GM19023 (cell line): Measurements from ENCODE around the gene GRAP2.
"Not testable (repeated sequence)": the region's sequence is repeated elsewhere in the genome, so short reads cannot be mapped to it uniquely, and the experiment has no call there.

Experiments
- ATAC-seq: cut with Tn5 transposase; IDR thresholded peaks from one replicate; pipeline ENCODE4 v1.9.1; 2021; ENCODE audit warnings: mild to moderate bottlenecking, moderate library complexity; ENCODE audit not compliant: unreplicated experiment

Gene GRAP2

GRCh38 chr22:39942439-39943230 lies 41.8 kb downstream of the GRAP2 start:
- no peak for ATAC-seq

DNA sequence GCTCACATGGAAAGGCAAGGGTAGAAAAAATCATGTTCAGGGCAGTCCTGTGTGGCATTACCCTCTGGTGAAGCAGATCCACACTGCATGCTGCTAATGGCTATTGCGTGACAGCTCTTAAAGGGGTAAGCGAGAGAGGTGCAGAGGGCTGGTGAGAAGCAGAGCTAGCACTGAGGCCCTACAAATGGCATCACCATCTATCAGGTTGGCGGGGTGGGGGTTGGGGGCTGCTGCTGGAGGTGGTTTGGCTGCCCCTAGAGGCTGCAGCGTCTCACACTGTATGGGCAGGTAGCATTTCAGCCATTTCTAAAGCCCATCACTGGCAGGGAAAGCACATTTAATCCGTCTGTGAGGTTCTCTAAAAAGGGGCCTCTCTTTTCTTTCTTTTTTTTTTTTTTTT lies 42.5 kb downstream of the GRAP2 start:
- ATAC-seq, result no peak

DNA sequence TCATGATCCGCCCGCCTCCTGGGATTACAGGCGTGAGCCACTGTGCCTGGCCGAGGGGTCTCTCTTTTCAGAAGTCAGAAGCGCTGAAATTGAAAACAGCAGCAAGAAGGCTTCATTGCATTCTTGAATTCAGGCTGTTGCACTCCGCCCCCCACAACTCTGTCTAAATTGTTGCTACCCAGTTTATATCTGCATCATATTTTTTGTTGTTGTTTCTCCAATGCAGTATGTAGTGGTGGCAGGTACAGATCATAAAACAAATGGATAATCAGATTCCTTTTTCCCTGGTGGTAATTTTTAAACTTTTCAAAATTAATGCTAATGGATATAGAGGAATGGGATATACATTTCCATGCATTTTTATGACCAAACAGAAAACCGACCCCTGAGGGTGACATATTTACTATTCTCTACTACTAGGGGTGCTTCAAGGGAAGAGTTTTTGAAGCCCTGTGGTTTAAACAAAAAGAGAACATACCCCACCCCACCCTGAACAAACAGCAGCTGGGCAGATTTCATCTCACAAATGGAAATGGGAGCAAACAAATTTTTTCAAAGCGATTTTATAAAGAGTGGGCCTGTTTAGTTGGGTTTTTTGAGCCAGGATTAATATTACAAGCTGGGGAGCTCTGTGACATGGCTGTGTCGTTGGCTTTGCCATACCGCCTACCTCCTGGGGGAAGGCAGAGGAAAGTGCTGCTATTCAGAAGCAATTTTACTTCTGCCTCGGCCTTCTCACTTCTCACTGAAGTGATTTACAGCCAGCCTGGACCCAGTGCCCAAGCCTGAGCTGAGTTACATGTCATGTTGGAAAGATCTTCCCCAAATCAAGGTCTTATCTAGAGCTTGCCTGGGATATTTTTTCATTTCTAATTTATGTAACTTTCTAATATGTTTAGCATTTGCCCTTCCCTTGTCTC lies 43.3 kb downstream of the GRAP2 start:
- no peak for ATAC-seq

DNA sequence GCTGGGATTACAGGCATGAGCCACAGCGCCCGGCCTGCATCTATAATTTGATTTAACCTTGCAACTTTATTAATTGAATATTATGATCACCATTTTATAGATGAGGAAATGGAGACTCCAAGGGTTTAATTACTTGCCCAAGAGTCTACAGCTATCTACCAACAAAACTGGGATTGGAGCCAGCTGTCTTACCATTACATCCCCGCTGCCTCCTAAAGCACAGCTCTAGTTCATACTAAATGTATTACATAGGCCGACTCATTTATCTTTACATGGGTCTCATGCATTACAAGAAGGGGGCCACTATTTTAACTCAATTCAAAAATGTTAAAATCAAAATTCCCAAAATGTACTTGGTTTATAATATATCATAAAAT lies 45.2 kb downstream of the GRAP2 start:
- no peak for ATAC-seq

- no peak for ATAC-seq
These were observed 45.8 kb downstream of the GRAP2 start for GRCh38 chr22:39946503-39947219.

DNA sequence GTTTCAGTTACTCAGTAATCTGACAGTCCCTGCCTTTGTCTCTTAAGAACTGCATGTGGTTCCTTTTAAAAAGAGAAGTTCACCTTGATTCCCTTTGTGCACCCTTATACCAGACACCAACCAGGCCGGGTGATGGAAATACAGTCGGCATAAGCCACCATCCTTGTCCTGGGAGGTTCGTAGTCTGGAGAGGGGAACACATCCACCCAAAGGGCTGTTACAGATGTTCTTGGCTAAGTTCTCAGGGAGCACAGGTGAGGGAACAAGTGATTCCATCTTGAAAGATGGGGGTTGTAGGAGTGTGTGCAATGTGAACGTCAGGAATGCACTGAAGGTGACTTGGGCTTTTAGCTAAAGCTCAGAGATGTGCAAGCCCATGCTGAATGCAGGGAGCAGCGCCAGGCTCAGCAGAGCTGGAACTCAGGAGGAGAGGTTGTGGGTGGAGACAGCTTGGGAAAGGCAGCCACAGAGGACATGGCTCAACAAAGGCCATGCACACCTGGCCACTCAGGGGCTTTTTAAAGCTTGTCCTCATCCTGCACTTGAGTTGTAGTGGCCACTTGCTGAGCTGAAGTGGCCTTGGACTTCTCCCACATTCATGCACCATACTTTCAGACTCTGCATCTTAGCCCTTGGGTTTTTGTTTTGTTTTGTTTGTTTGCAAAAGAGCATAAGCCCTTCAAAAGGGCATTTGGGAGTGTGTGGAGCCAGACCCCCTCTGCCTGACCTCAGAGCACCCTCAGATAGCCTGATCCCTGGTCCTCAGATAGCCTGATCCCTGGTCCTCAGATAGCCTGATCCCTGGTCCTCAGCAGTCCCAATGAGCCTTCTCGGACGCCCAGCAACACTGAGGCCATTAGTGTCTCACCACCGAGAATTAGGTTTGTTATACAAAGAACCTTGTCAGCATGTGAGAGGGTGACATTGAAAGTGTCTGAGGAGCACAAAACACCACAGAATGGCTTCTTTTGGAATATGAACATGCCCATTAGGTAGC lies 46.6 kb downstream of the GRAP2 start:
- ATAC-seq, result no peak

- no peak for ATAC-seq
These were observed 49.3 kb downstream of the GRAP2 start for GRCh38 chr22:39949964-39950737.

GRCh38 chr22:39951603-39952293 lies 50.9 kb downstream of the GRAP2 start:
- ATAC-seq, result not testable (repeated sequence)

DNA sequence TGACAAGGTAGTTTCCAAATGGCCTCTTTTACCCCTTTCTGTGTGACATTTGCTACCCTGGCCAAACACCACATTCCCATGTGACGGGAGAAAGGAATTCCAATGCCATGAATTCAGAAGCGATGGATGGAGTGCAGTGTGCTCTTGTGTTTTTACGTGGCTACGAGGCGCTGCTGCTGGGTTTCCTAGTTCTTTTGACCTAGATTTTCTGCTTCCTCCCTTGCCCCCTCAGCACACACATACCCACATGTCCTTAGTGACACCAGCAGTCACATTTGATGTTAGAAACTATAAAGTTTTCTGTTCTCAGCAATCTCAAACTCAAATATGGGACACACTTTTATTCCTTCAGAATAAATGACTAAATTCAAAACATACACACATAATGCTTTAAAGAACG lies 51.5 kb downstream of the GRAP2 start:
- ATAC-seq, result no peak

- no peak for ATAC-seq
These were observed 52.2 kb downstream of the GRAP2 start for GRCh38 chr22:39953101-39953500.

- ATAC-seq, result no peak
These were observed 53.7 kb downstream of the GRAP2 start for GRCh38 chr22:39954584-39955055.

DNA sequence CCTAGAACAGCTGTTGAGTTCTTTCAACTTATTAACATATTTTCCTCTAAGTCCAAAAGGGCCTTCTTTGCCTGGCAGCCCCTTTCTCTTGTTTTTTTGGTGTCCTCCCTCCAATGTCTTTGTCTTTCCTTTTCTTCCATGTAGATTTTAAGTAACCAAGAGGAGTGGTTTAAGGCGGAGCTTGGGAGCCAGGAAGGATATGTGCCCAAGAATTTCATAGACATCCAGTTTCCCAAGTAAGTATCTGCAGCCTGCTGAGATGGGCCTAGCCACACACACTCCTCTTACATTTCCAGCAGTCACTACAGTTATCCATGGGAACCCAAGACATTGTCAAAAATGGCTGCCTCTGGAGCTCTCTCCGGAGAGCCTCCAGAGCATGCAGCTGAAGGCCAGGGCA lies 54.8 kb downstream of the GRAP2 start:
- no peak for ATAC-seq

- ATAC-seq, result no peak
These were observed 56.2 kb downstream of the GRAP2 start for GRCh38 chr22:39956932-39957664.

GRCh38 chr22:39958009-39958711 lies 57.3 kb downstream of the GRAP2 start:
- no peak for ATAC-seq

GRCh38 chr22:39958949-39959639 lies 58.2 kb downstream of the GRAP2 start:
- ATAC-seq, result no peak

GRCh38 chr22:39959640-39960447 lies 59.0 kb downstream of the GRAP2 start, which contains the start of gene TMA7B:
TSS of gene TMA7B (plus strand) at chr22:39960397. CDS start at chr22:39964375, 3,978 bp downstream.
- ATAC-seq, result no peak
